ENCODE data around the gene TALDO1.
"Not testable (repeated sequence)": the region's sequence is repeated elsewhere in the genome, so short reads cannot be mapped to it uniquely, and the experiment has no call there.

The TALDO1 gene

GRCh38 chr11:724049-724777, 23.1 kb upstream of the TALDO1 start:
- H3K27me3 Mint-ChIP-seq (ENCODE audit: low read depth), result peaks cover 24% of the 10 kb centered on the region
- no peaks in the 10 kb centered on the region for H3K9me3 Mint-ChIP-seq
- no peaks in the 10 kb centered on the region for H3K36me3 Mint-ChIP-seq (ENCODE audit: low read depth)
- H3K27ac Mint-ChIP-seq, result no peak overlapping the region
- H3K4me1 Mint-ChIP-seq (ENCODE audit: low read depth), result peaks cover 11% of the 10 kb centered on the region
- H3K4me3 Mint-ChIP-seq, result peak overlapping the region; percentile 45

- peak overlapping the region; percentile 59 for H3K4me3 Mint-ChIP-seq
- H3K27ac Mint-ChIP-seq, result no peak overlapping the region
- H3K9me3 Mint-ChIP-seq, result no peaks in the 10 kb centered on the region
- peaks cover 20% of the 10 kb centered on the region for H3K27me3 Mint-ChIP-seq (ENCODE audit: low read depth)
- no peaks in the 10 kb centered on the region for H3K36me3 Mint-ChIP-seq (ENCODE audit: low read depth)
- peaks cover 8% of the 10 kb centered on the region for H3K4me1 Mint-ChIP-seq (ENCODE audit: low read depth)
Measured at GRCh38 chr11:724778-725386, 22.4 kb upstream of the TALDO1 start.

- Mint-ChIP-seq H3K27me3 (ENCODE audit: low read depth) (peaks cover 17% of the 10 kb centered on the region), H3K27ac (no peak overlapping the region), H3K9me3 (no peaks in the 10 kb centered on the region), H3K4me1 (ENCODE audit: low read depth) (peaks cover 7% of the 10 kb centered on the region), H3K4me3 (peak overlapping the region; percentile 48), H3K36me3 (ENCODE audit: low read depth) (no peaks in the 10 kb centered on the region)
Measured at GRCh38 chr11:725624-726202, 21.6 kb upstream of the TALDO1 start.

- H3K4me3 Mint-ChIP-seq, result peak overlapping the region; percentile 48
- peaks cover 7% of the 10 kb centered on the region for H3K4me1 Mint-ChIP-seq (ENCODE audit: low read depth)
- no peak overlapping the region for H3K27ac Mint-ChIP-seq
- no peaks in the 10 kb centered on the region for H3K36me3 Mint-ChIP-seq (ENCODE audit: low read depth)
- H3K9me3 Mint-ChIP-seq, result no peaks in the 10 kb centered on the region
- H3K27me3 Mint-ChIP-seq (ENCODE audit: low read depth), result peaks cover 13% of the 10 kb centered on the region
Measured at GRCh38 chr11:726278-727220, 20.7 kb upstream of the TALDO1 start.

- no peaks in the 10 kb centered on the region for H3K9me3 Mint-ChIP-seq
- H3K4me1 Mint-ChIP-seq (ENCODE audit: low read depth), result peaks cover 7% of the 10 kb centered on the region
- no peak overlapping the region for H3K4me3 Mint-ChIP-seq
- no peaks in the 10 kb centered on the region for H3K36me3 Mint-ChIP-seq (ENCODE audit: low read depth)
- H3K27ac Mint-ChIP-seq, result no peak overlapping the region
- peaks cover 11% of the 10 kb centered on the region for H3K27me3 Mint-ChIP-seq (ENCODE audit: low read depth)
Measured at GRCh38 chr11:727281-727701, 20.0 kb upstream of the TALDO1 start.

- Mint-ChIP-seq H3K36me3 (ENCODE audit: low read depth) (no peaks in the 10 kb centered on the region), H3K27ac (no peak overlapping the region), H3K27me3 (ENCODE audit: low read depth) (peaks cover 10% of the 10 kb centered on the region), H3K4me1 (ENCODE audit: low read depth) (peaks cover 5% of the 10 kb centered on the region), H3K4me3 (no peak overlapping the region), H3K9me3 (no peaks in the 10 kb centered on the region)
Measured at GRCh38 chr11:727859-728748, 19.2 kb upstream of the TALDO1 start.

GRCh38 chr11:728901-729491, 18.3 kb upstream of the TALDO1 start:
- H3K9me3 Mint-ChIP-seq, result no peaks in the 10 kb centered on the region
- no peak overlapping the region for H3K4me3 Mint-ChIP-seq
- H3K36me3 Mint-ChIP-seq (ENCODE audit: low read depth), result no peaks in the 10 kb centered on the region
- H3K27ac Mint-ChIP-seq, result no peak overlapping the region
- H3K27me3 Mint-ChIP-seq (ENCODE audit: low read depth), result peaks cover 6% of the 10 kb centered on the region
- H3K4me1 Mint-ChIP-seq (ENCODE audit: low read depth), result peaks cover 4% of the 10 kb centered on the region

- Mint-ChIP-seq H3K36me3 (ENCODE audit: low read depth) (no peaks in the 10 kb centered on the region), H3K4me1 (ENCODE audit: low read depth) (peaks cover 4% of the 10 kb centered on the region), H3K27ac (no peak overlapping the region), H3K9me3 (no peaks in the 10 kb centered on the region), H3K4me3 (no peak overlapping the region), H3K27me3 (ENCODE audit: low read depth) (peaks cover 4% of the 10 kb centered on the region)
Measured at GRCh38 chr11:729492-730074, 17.7 kb upstream of the TALDO1 start.

- Mint-ChIP-seq H3K4me1 (ENCODE audit: low read depth) (peaks cover 13% of the 10 kb centered on the region), H3K27me3 (ENCODE audit: low read depth) (peaks cover 6% of the 10 kb centered on the region), H3K4me3 (no peak overlapping the region), H3K27ac (no peak overlapping the region), H3K9me3 (no peaks in the 10 kb centered on the region), H3K36me3 (ENCODE audit: low read depth) (no peaks in the 10 kb centered on the region)
Measured at GRCh38 chr11:733072-733471, 14.2 kb upstream of the TALDO1 start.

GRCh38 chr11:734541-734940, 12.7 kb upstream of the TALDO1 start:
- Mint-ChIP-seq H3K4me1 (ENCODE audit: low read depth) (peaks cover 14% of the 10 kb centered on the region), H3K27me3 (ENCODE audit: low read depth) (peaks cover 18% of the 10 kb centered on the region)
- not testable (repeated sequence) for H3K4me3 Mint-ChIP-seq; H3K9me3 Mint-ChIP-seq; H3K36me3 Mint-ChIP-seq (ENCODE audit: low read depth); H3K27ac Mint-ChIP-seq

GRCh38 chr11:737366-737765, 9.9 kb upstream of the TALDO1 start:
- Mint-ChIP-seq H3K36me3 (ENCODE audit: low read depth) (no peaks in the 10 kb centered on the region), H3K9me3 (no peaks in the 10 kb centered on the region), H3K4me1 (ENCODE audit: low read depth) (peaks cover 14% of the 10 kb centered on the region), H3K27me3 (ENCODE audit: low read depth) (peaks cover 15% of the 10 kb centered on the region), H3K4me3 (peak overlapping the region; percentile 50), H3K27ac (no peak overlapping the region)

- peaks cover 15% of the 10 kb centered on the region for H3K27me3 Mint-ChIP-seq (ENCODE audit: low read depth)
- not testable (repeated sequence) for H3K27ac Mint-ChIP-seq; H3K9me3 Mint-ChIP-seq; H3K36me3 Mint-ChIP-seq (ENCODE audit: low read depth)
- H3K4me1 Mint-ChIP-seq (ENCODE audit: low read depth), result peaks cover 14% of the 10 kb centered on the region
- H3K4me3 Mint-ChIP-seq, result peak overlapping the region; percentile 50
Measured at GRCh38 chr11:737899-738298, 9.4 kb upstream of the TALDO1 start.

GRCh38 chr11:742156-742546, 5.1 kb upstream of the TALDO1 start:
- H3K27me3 Mint-ChIP-seq (ENCODE audit: low read depth), result peaks cover 15% of the 10 kb centered on the region
- no peak overlapping the region for H3K4me3 Mint-ChIP-seq
- H3K9me3 Mint-ChIP-seq, result no peaks in the 10 kb centered on the region
- H3K36me3 Mint-ChIP-seq (ENCODE audit: low read depth), result no peaks in the 10 kb centered on the region
- peaks cover 14% of the 10 kb centered on the region for H3K4me1 Mint-ChIP-seq (ENCODE audit: low read depth)
- H3K27ac Mint-ChIP-seq, result no peak overlapping the region

Data from T-helper 1 cell treated with Interleukin-12 subunit alpha and Interleukin-12 subunit beta and Interleukin-4 antibody, amounts not matched to agents 30 μg/mL and 1 μg/mL, for 36 hours (primary cell).